H9 (cell line): ENCODE data around the gene TEX13A. TPM values are rescaled to one million over a fixed set of nuclear protein-coding genes. Genes with fewer than 3 reads are reported as not detected.

Source experiments
- DNase-seq: peaks from one replicate; pipeline ENCODE4 v3.0.0-alpha.2; 2017
- H2AFZ ChIP-seq: one replicate; pipeline ENCODE4 v1.6.1; 2013; ENCODE audit warnings: mild to moderate bottlenecking, low read length, control low read depth, moderate library complexity
- H2AK5ac ChIP-seq: 2 replicates; pipeline ENCODE4 v1.6.1; 2013; ENCODE audit warnings: low read length, control low read depth, mixed read lengths; ENCODE audit not compliant: insufficient read length
- H2BK120ac ChIP-seq: one replicate; pipeline ENCODE4 v1.6.1; 2013; ENCODE audit warnings: low read depth, mild to moderate bottlenecking, low read length, control low read depth, inconsistent platforms; ENCODE audit not compliant: poor library complexity, severe bottlenecking
- H2BK12ac ChIP-seq: 2 replicates; pipeline ENCODE4 v1.6.1; 2013; ENCODE audit warnings: low read length, control low read depth, mixed read lengths, low read depth; ENCODE audit not compliant: insufficient read length
- H2BK15ac ChIP-seq: 2 replicates; pipeline ENCODE4 v1.6.1; 2013; ENCODE audit warnings: low read depth, low read length, control low read depth
- H2BK20ac ChIP-seq: one replicate; pipeline ENCODE4 v1.6.1; 2013; ENCODE audit warnings: low read depth, mild to moderate bottlenecking, low read length, control low read depth, inconsistent platforms; ENCODE audit not compliant: poor library complexity, severe bottlenecking
- H2BK5ac ChIP-seq: 2 replicates; pipeline ENCODE4 v1.6.1; 2013; ENCODE audit warnings: low read length, control low read depth, mixed read lengths; ENCODE audit not compliant: insufficient read length
- H3K14ac ChIP-seq: 2 replicates; pipeline ENCODE4 v1.6.1; 2013; ENCODE audit warnings: low read length, control low read depth; ENCODE audit not compliant: insufficient read depth
- H3K18ac ChIP-seq: 2 replicates; pipeline ENCODE4 v1.6.1; 2013; ENCODE audit warnings: low read depth, mild to moderate bottlenecking, mixed read lengths, low read length, control low read depth; ENCODE audit not compliant: insufficient read length
- H3K23ac ChIP-seq: 2 replicates; pipeline ENCODE4 v1.6.1; 2013; ENCODE audit warnings: low read length, control low read depth, mixed read lengths, low read depth; ENCODE audit not compliant: insufficient read length
- H3K23me2 ChIP-seq: 2 replicates; pipeline ENCODE4 v1.6.1; 2013; ENCODE audit warnings: low read depth, mild to moderate bottlenecking, mixed read lengths, low read length, control low read depth; ENCODE audit not compliant: insufficient read length, poor library complexity, severe bottlenecking
- H3K27ac ChIP-seq: 2 replicates; pipeline ENCODE4 v1.5.1; 2013; ENCODE audit warnings: low read length, control low read depth, mixed read lengths, low read depth; ENCODE audit not compliant: insufficient read length
- H3K27me3 ChIP-seq: 2 replicates; pipeline ENCODE4 v1.6.1; 2013; ENCODE audit warnings: low read length, control low read depth, inconsistent platforms; ENCODE audit not compliant: insufficient read depth
- H3K4ac ChIP-seq: 2 replicates; pipeline ENCODE4 v1.6.1; 2013; ENCODE audit warnings: low read depth, mild to moderate bottlenecking, control low read depth, inconsistent platforms, low read length, moderate library complexity
- H3K4me1 ChIP-seq: 2 replicates; pipeline ENCODE4 v1.6.1; 2013; ENCODE audit warnings: low read length, control low read depth, inconsistent platforms; ENCODE audit not compliant: insufficient read depth
- H3K4me2 ChIP-seq: 2 replicates; pipeline ENCODE4 v1.6.1; 2013; ENCODE audit warnings: low read length, control low read depth, mixed read lengths; ENCODE audit not compliant: insufficient read length, insufficient read depth
- H3K56ac ChIP-seq: 2 replicates; pipeline ENCODE4 v1.6.1; 2013; ENCODE audit warnings: low read depth, mild to moderate bottlenecking, mixed read lengths, low read length, control low read depth; ENCODE audit not compliant: insufficient read length
- H3K79me1 ChIP-seq: 2 replicates; pipeline ENCODE4 v1.6.1; 2013; ENCODE audit warnings: low read depth, mild to moderate bottlenecking, moderate library complexity, low read length, control low read depth, inconsistent platforms; ENCODE audit not compliant: insufficient read depth, poor library complexity, severe bottlenecking
- H3K79me2 ChIP-seq: 2 replicates; pipeline ENCODE4 v1.6.1; 2013; ENCODE audit warnings: low read length, control low read depth, inconsistent platforms; ENCODE audit not compliant: insufficient read depth
- H3K9ac ChIP-seq: 2 replicates; pipeline ENCODE4 v1.6.1; 2013; ENCODE audit warnings: low read length, control low read depth, mixed read lengths; ENCODE audit not compliant: insufficient read length; ENCODE audit errors: extremely low read depth
- H3K9me3 ChIP-seq: one replicate; pipeline ENCODE4 v1.6.1; 2013; ENCODE audit warnings: low read depth, low read length, inconsistent platforms; ENCODE audit not compliant: control insufficient read depth
- H3T11ph ChIP-seq: one replicate; pipeline ENCODE4 v1.6.1; 2013; ENCODE audit warnings: mild to moderate bottlenecking, low read length, control low read depth, inconsistent platforms
- H4K20me1 ChIP-seq: one replicate; pipeline ENCODE4 v1.6.1; 2013; ENCODE audit not compliant: control insufficient read depth, insufficient read length, insufficient read depth
- H4K5ac ChIP-seq: 2 replicates; pipeline ENCODE4 v1.6.1; 2013; ENCODE audit warnings: low read depth, mild to moderate bottlenecking, mixed read lengths, low read length, control low read depth; ENCODE audit not compliant: insufficient read length
- H4K8ac ChIP-seq: replicated peaks from 2 replicates; pipeline ENCODE4 v1.6.1; 2013; ENCODE audit warnings: low read length, control low read depth, mixed read lengths, low read depth; ENCODE audit not compliant: insufficient read length
- H4K91ac ChIP-seq: 2 replicates; pipeline ENCODE4 v1.6.1; 2013; ENCODE audit warnings: low read depth, mild to moderate bottlenecking, moderate library complexity, mixed read lengths, low read length, control low read depth; ENCODE audit not compliant: insufficient read length
- H3K27ac Mint-ChIP-seq, 3 experiments: 2 replicates in 2 of 3; 3 replicates in 1 of 3; pipeline ENCODE4 v1.8.0; 2020 to 2021; ENCODE audit warnings: mixed read lengths in 3 of 3, mild to moderate bottlenecking in 1 of 3, moderate library complexity in 1 of 3
- H3K27me3 Mint-ChIP-seq: 2 replicates; pipeline ENCODE4 v1.8.0; 2021; ENCODE audit warnings: low read depth, mild to moderate bottlenecking, moderate library complexity, mixed read lengths
- H3K36me3 Mint-ChIP-seq, 3 experiments: 2 replicates in 2 of 3; 3 replicates in 1 of 3; pipeline ENCODE4 v1.8.0; 2020 to 2021; ENCODE audit warnings: low read depth in 3 of 3, mixed read lengths in 3 of 3; ENCODE audit not compliant: insufficient read depth in 1 of 3
- H3K4me1 Mint-ChIP-seq, 2 experiments: 2 replicates each; pipeline ENCODE4 v1.8.0; 2020; ENCODE audit warnings: mixed read lengths in 2 of 2
- H3K4me3 Mint-ChIP-seq, 2 experiments: 2 replicates in 1 of 2; 3 replicates in 1 of 2; pipeline ENCODE4 v1.8.0; 2020 to 2021; ENCODE audit warnings: mild to moderate bottlenecking in 2 of 2, mixed read lengths in 2 of 2, moderate library complexity in 1 of 2
- H3K9me3 Mint-ChIP-seq, 2 experiments: 2 replicates in 1 of 2; 3 replicates in 1 of 2; pipeline ENCODE4 v1.8.0; 2020; ENCODE audit warnings: mild to moderate bottlenecking in 2 of 2, mixed read lengths in 2 of 2, moderate library complexity in 1 of 2
- WGBS: extraction: QIAGEN DNeasy Blood & Tissue Kit; methylation state at CpG from one replicate; pipeline ENCODE4 v1.1.7; 2013; ENCODE audit warnings: missing lambda C conversion rate, low lambda C conversion rate, mixed read lengths; ENCODE audit not compliant: insufficient read length; ENCODE audit errors: extremely low coverage; 5-methylcytosine and 5-hydroxymethylcytosine counted together
- total RNA-seq: library from RNA; stranded (reverse); gene quantifications from 2 replicates; pipeline ENCODE4 v1.2.1, GENCODE V29; 2021
- TF ChIP-seq, protein P1 (sequence below): fragments of 200-600 bp; sonication (generic); conservative IDR thresholded peaks from 3 replicates; pipeline ENCODE4 v1.8.0; 2021; ENCODE audit warnings: antibody characterized with exemption, mild to moderate bottlenecking

TEX13A gene
- total RNA-seq, 1 experiment from 2014 or later, result not detected

DNA sequence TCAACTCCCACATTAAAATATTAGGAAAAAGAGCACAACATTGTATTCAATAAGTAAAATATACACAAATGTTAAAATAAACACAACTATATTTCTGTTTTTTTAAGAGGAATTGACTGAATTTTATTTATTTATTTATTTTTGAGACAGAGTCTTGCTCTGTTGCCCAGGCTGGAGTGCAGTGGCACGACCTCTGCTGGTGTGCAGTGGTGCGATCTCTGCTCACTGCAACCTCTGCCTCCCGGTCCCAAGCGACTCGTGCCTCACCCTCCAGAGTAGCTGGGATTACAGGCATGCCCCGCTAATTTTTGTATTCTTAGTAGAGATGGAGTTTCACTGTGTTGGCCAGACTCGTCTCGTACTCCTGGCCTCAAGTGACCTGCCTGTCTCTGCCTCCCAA, 31.4 kb downstream of the TEX13A start:
- no peaks in the 10 kb centered on the region for H3K27me3 ChIP-seq
- no peaks in the 10 kb centered on the region for H3K79me1 ChIP-seq
- H4K20me1 ChIP-seq, result no peaks in the 10 kb centered on the region
- Mint-ChIP-seq H3K4me1 (no peaks in the 10 kb centered on the region), H3K9me3 (peaks cover 0 to 34% of the 10 kb centered on the region in 2 experiments; a peak in 3 of 5 replicates), H3K27ac (no peak overlapping the region), H3K27me3 (no peaks in the 10 kb centered on the region), H3K4me3 (no peak overlapping the region), H3K36me3 (no peaks in the 10 kb centered on the region; a peak in 1 of 7 replicates)
- no peak overlapping the region for H3K27ac ChIP-seq
- no peak overlapping the region for H3K56ac ChIP-seq
- no peak overlapping the region for H2BK20ac ChIP-seq
- H2AFZ ChIP-seq, result no peak overlapping the region
- no peaks in the 10 kb centered on the region for H3K4me1 ChIP-seq
- WGBS, result no CpG with 5 or more reads among the region's 8 CpGs
- H3K4me2 ChIP-seq, result no peak overlapping the region
- no peaks in the 10 kb centered on the region for H3K9me3 ChIP-seq
- no peak overlapping the region for H4K5ac ChIP-seq
- H3K18ac ChIP-seq, result no peak overlapping the region
- H2BK15ac ChIP-seq, result no peak overlapping the region
- H2BK120ac ChIP-seq, result no peak overlapping the region
- H3K23ac ChIP-seq, result no peak overlapping the region
- H2BK5ac ChIP-seq, result no peak overlapping the region
- TF ChIP-seq, protein P1, sequence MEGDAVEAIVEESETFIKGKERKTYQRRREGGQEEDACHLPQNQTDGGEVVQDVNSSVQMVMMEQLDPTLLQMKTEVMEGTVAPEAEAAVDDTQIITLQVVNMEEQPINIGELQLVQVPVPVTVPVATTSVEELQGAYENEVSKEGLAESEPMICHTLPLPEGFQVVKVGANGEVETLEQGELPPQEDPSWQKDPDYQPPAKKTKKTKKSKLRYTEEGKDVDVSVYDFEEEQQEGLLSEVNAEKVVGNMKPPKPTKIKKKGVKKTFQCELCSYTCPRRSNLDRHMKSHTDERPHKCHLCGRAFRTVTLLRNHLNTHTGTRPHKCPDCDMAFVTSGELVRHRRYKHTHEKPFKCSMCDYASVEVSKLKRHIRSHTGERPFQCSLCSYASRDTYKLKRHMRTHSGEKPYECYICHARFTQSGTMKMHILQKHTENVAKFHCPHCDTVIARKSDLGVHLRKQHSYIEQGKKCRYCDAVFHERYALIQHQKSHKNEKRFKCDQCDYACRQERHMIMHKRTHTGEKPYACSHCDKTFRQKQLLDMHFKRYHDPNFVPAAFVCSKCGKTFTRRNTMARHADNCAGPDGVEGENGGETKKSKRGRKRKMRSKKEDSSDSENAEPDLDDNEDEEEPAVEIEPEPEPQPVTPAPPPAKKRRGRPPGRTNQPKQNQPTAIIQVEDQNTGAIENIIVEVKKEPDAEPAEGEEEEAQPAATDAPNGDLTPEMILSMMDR, result no peak
- DNase-seq, result no peak
- no peak overlapping the region for H2BK12ac ChIP-seq
- H4K8ac ChIP-seq, result no peak overlapping the region
- H3K4ac ChIP-seq, result no peak overlapping the region
- H3T11ph ChIP-seq, result no peak overlapping the region
- H4K91ac ChIP-seq, result no peak overlapping the region
- H3K23me2 ChIP-seq, result no peaks in the 10 kb centered on the region
- no peak overlapping the region for H3K9ac ChIP-seq
- H3K79me2 ChIP-seq, result no peaks in the 10 kb centered on the region
- no peak overlapping the region for H3K14ac ChIP-seq
- no peak overlapping the region for H2AK5ac ChIP-seq
